ENCODE data around the gene IARS1. TPM values are rescaled to one million over a fixed set of nuclear protein-coding genes. Genes with fewer than 3 reads are reported as not detected.

Gene IARS1
- total and polyA plus RNA-seq, 2 experiments from 2014 or later: 105 to 310 TPM

GRCh38 chr9:92342825-92343488, 49.5 kb upstream of the IARS1 start (continued):
- no peak for TF ChIP-seq ZNF462 (CRISPR knock-in tag; IDR thresholded peaks at IDR 0.05)
- TF ChIP-seq CREB1 (CRISPR knock-in tag; IDR thresholded peaks at IDR 0.05; ENCODE audit: low read depth): no peak
- TF ChIP-seq, protein P1, sequence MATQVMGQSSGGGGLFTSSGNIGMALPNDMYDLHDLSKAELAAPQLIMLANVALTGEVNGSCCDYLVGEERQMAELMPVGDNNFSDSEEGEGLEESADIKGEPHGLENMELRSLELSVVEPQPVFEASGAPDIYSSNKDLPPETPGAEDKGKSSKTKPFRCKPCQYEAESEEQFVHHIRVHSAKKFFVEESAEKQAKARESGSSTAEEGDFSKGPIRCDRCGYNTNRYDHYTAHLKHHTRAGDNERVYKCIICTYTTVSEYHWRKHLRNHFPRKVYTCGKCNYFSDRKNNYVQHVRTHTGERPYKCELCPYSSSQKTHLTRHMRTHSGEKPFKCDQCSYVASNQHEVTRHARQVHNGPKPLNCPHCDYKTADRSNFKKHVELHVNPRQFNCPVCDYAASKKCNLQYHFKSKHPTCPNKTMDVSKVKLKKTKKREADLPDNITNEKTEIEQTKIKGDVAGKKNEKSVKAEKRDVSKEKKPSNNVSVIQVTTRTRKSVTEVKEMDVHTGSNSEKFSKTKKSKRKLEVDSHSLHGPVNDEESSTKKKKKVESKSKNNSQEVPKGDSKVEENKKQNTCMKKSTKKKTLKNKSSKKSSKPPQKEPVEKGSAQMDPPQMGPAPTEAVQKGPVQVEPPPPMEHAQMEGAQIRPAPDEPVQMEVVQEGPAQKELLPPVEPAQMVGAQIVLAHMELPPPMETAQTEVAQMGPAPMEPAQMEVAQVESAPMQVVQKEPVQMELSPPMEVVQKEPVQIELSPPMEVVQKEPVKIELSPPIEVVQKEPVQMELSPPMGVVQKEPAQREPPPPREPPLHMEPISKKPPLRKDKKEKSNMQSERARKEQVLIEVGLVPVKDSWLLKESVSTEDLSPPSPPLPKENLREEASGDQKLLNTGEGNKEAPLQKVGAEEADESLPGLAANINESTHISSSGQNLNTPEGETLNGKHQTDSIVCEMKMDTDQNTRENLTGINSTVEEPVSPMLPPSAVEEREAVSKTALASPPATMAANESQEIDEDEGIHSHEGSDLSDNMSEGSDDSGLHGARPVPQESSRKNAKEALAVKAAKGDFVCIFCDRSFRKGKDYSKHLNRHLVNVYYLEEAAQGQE (IDR thresholded peaks at IDR 0.05; ENCODE audit: unreplicated experiment): no peak
- no peak for TF ChIP-seq POLR2AphosphoS5 (IDR thresholded peaks at IDR 0.05; ENCODE audit: low read depth)
- no peak for TF ChIP-seq STAT1 (IDR thresholded peaks at IDR 0.05; ENCODE audit: unreplicated experiment)
- no peak for TF ChIP-seq JUNB (IDR thresholded peaks at IDR 0.05; ENCODE audit: unreplicated experiment)
- no peak for TF ChIP-seq ZNF114 (CRISPR knock-in tag; IDR thresholded peaks at IDR 0.05)
- TF ChIP-seq, protein P2, sequence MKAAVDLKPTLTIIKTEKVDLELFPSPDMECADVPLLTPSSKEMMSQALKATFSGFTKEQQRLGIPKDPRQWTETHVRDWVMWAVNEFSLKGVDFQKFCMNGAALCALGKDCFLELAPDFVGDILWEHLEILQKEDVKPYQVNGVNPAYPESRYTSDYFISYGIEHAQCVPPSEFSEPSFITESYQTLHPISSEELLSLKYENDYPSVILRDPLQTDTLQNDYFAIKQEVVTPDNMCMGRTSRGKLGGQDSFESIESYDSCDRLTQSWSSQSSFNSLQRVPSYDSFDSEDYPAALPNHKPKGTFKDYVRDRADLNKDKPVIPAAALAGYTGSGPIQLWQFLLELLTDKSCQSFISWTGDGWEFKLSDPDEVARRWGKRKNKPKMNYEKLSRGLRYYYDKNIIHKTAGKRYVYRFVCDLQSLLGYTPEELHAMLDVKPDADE (IDR thresholded peaks at IDR 0.05): no peak
- TF ChIP-seq EZH2phosphoT487 (IDR thresholded peaks at IDR 0.05; ENCODE audit: unreplicated experiment): no peak

Measured in GM23338 (cell line).